AG08395 (cell line): ENCODE data around the gene MYOM3.
A peak's percentile ranks its signal among the peaks of the same experiment; 100 is the strongest.
"Not testable (repeated sequence)": the region's sequence is repeated elsewhere in the genome, so short reads cannot be mapped to it uniquely, and the experiment has no call there.

Experiments used
- DNase-seq: peaks from one replicate; pipeline ENCODE4 v3.0.0; 2012; ENCODE audit warnings: mixed read lengths, low spot score

Gene MYOM3

GRCh38 chr1:24030976-24031516 is 80.9 kb downstream of the MYOM3 start:
- peak; percentile 24 for DNase-seq

GRCh38 chr1:24027838-24028468 is 84.0 kb downstream of the MYOM3 start:
- peak; percentile 58 for DNase-seq

- DNase-seq = peak; percentile 86
These were observed 89.2 kb downstream of the MYOM3 start for GRCh38 chr1:24022581-24023361.

GRCh38 chr1:24021403-24022266 is 90.3 kb downstream of the MYOM3 start:
- no peak for DNase-seq

- no peak for DNase-seq
These were observed 91.5 kb downstream of the MYOM3 start for GRCh38 chr1:24020470-24020869.

- DNase-seq = no peak
These were observed 91.9 kb downstream of the MYOM3 start for GRCh38 chr1:24020025-24020424.

GRCh38 chr1:24018611-24019580 is 93.0 kb downstream of the MYOM3 start:
- DNase-seq = peak; percentile 97

GRCh38 chr1:24015221-24016210 is 96.4 kb downstream of the MYOM3 start:
- peak; percentile 57 for DNase-seq

- DNase-seq = not testable (repeated sequence)
These were observed 99.1 kb downstream of the MYOM3 start for GRCh38 chr1:24012878-24013277.

GRCh38 chr1:24010650-24011049 is 101.3 kb downstream of the MYOM3 start:
- no peak for DNase-seq

- peak; percentile 43 for DNase-seq
These were observed 102.5 kb downstream of the MYOM3 start for GRCh38 chr1:24009406-24009805.

GRCh38 chr1:24008574-24009184 is 103.3 kb downstream of the MYOM3 start:
- peak; percentile 27 for DNase-seq

GRCh38 chr1:24007079-24007478 is 104.9 kb downstream of the MYOM3 start:
- DNase-seq = no peak
